B cell (primary cell): ENCODE results near the gene GPA33. TPM values are rescaled to one million over a fixed set of nuclear protein-coding genes. Genes with fewer than 3 reads are reported as not detected.

Experiments used
- ATAC-seq: fragments of 200-7000 bp; cut with Tn5 transposase; one replicate; pipeline ENCODE4 v1.10.0; 2021; ENCODE audit warnings: low read depth, mild to moderate bottlenecking, moderate number of reproducible peaks, moderate library complexity
- CTCF ChIA-PET: fragments of 350-600 bp; sonication (Branson Sonifier 250); formaldehyde crosslinking; loops from one replicate; lab custom pipeline; 2021; ENCODE audit warnings: antibody characterized with exemption, inconsistent platforms; lab: Charles Lee
- POLR2A ChIA-PET: fragments of 350-600 bp; sonication (Branson Sonifier 250); formaldehyde crosslinking; loops from one replicate; lab custom pipeline; 2021; ENCODE audit warnings: antibody characterized with exemption; lab: Charles Lee
- DNase-seq: peaks from one replicate; pipeline ENCODE4 v3.0.0; 2013
- H2AFZ ChIP-seq: 2 replicates; pipeline ENCODE4 v1.6.1; 2012; ENCODE audit warnings: mild to moderate bottlenecking, low read depth, low read length; ENCODE audit not compliant: insufficient read depth, poor library complexity, severe bottlenecking
- H3K27ac ChIP-seq, 2 donors: 1 replicate in 1 of 2; 2 replicates in 1 of 2; pipeline ENCODE4 v1.5.1; 2012 to 2013; ENCODE audit warnings: low read length in 2 of 2, mild to moderate bottlenecking in 2 of 2, moderate library complexity in 1 of 2
- H3K27me3 ChIP-seq, 4 experiments: fragments of 200-600 bp in 1 of 4; sonication (generic) in 1 of 4; replicated peaks in 1 of 4; 1 replicate in 2 of 4; 2 replicates in 2 of 4; pipeline versions ENCODE4 v1.6.1 to v1.7.0; 2013 to 2016; ENCODE audit warnings: low read length in 3 of 4, mild to moderate bottlenecking in 2 of 4, mixed read lengths in 1 of 4, moderate library complexity in 1 of 4; ENCODE audit not compliant: insufficient read depth in 4 of 4, control insufficient read depth in 3 of 4; ENCODE audit errors: control extremely low read depth in 1 of 4
- H3K36me3 ChIP-seq, 2 experiments: replicated peaks in 1 of 2; 1 replicate in 1 of 2; 2 replicates in 1 of 2; pipeline versions ENCODE4 v1.6.1 to v1.7.1; 2013; ENCODE audit warnings: low read length in 1 of 2; ENCODE audit not compliant: insufficient read depth in 2 of 2, control insufficient read depth in 1 of 2; ENCODE audit errors: control extremely low read depth in 1 of 2, extremely low read depth in 1 of 2
- H3K4me1 ChIP-seq, 2 donors: fragments of 200-600 bp in 1 of 2; sonication (generic) in 1 of 2; 1 replicate in 1 of 2; 2 replicates in 1 of 2; pipeline versions ENCODE4 v1.5.1 to v1.6.1; 2013 to 2017; ENCODE audit warnings: low read length in 2 of 2; ENCODE audit not compliant: control insufficient read depth in 2 of 2, insufficient read depth in 2 of 2
- H3K4me2 ChIP-seq: replicated peaks from 2 replicates; pipeline ENCODE3; 2012; ENCODE audit warnings: mild to moderate bottlenecking, low read depth, low read length; ENCODE audit not compliant: poor library complexity, severe bottlenecking
- H3K4me3 ChIP-seq, 5 experiments: fragments of 200-600 bp in 1 of 5; sonication (generic) in 1 of 5; 1 replicate in 3 of 5; 2 replicates in 2 of 5; pipeline versions ENCODE4 v1.5.1 to v1.7.0; 2011 to 2016; ENCODE audit warnings: low read length in 4 of 5, mild to moderate bottlenecking in 4 of 5, low read depth in 2 of 5, control low read depth in 1 of 5, moderate library complexity in 1 of 5; ENCODE audit not compliant: insufficient read depth in 1 of 5; ENCODE audit errors: control extremely low read depth in 1 of 5, extremely low read depth in 1 of 5
- H3K79me2 ChIP-seq: fragments of 200-600 bp; sonication (generic); one replicate; pipeline ENCODE4 v1.6.0; 2016; ENCODE audit warnings: low read length; ENCODE audit not compliant: control insufficient read depth, insufficient read depth
- H3K9ac ChIP-seq: fragments of 200-600 bp; sonication (generic); 2 replicates; pipeline ENCODE4 v1.6.1; 2017; ENCODE audit warnings: mild to moderate bottlenecking, low read length, moderate library complexity
- H3K9me3 ChIP-seq, 3 donors: one replicate each; pipeline versions ENCODE4 v1.6.1 to v1.7.1; 2013; ENCODE audit warnings: low read length in 2 of 3; ENCODE audit not compliant: control insufficient read depth in 2 of 3, insufficient read depth in 1 of 3; ENCODE audit errors: control extremely low read depth in 1 of 3
- H4K20me1 ChIP-seq: 2 replicates; pipeline ENCODE4 v1.6.0; 2012; ENCODE audit warnings: mild to moderate bottlenecking, low read length; ENCODE audit not compliant: insufficient read depth, control insufficient read depth, poor library complexity, severe bottlenecking
- H3K27ac Mint-ChIP-seq: one replicate; pipeline ENCODE4 v1.8.0; 2021; ENCODE audit warnings: mixed read lengths
- H3K27me3 Mint-ChIP-seq: one replicate; pipeline ENCODE4 v1.8.0; 2021; ENCODE audit warnings: mixed read lengths
- H3K4me1 Mint-ChIP-seq: one replicate; pipeline ENCODE4 v1.8.0; 2021; ENCODE audit warnings: mixed read lengths
- H3K4me3 Mint-ChIP-seq: one replicate; pipeline ENCODE4 v1.8.0; 2021; ENCODE audit warnings: mixed read lengths
- H3K9me3 Mint-ChIP-seq: one replicate; pipeline ENCODE4 v1.8.0; 2022; ENCODE audit warnings: mixed read lengths; ENCODE audit not compliant: insufficient read depth
- CTCF ChIP-seq: fragments of 200-600 bp; IDR thresholded peaks from one replicate; pipeline ENCODE4 v1.8.0; 2022; ENCODE audit warnings: antibody characterized with exemption, mild to moderate bottlenecking
- EZH2 ChIP-seq: IDR thresholded peaks from 2 replicates; pipeline ENCODE4 v1.6.1; 2012; ENCODE audit warnings: borderline replicate concordance, low read depth, mild to moderate bottlenecking, moderate library complexity, low read length; ENCODE audit not compliant: insufficient read depth, poor library complexity, severe bottlenecking
- WGBS: methylation state at CpG from one replicate; pipeline ENCODE4 v1.1.5; 2013; ENCODE audit warnings: missing lambda C conversion rate; ENCODE audit not compliant: insufficient coverage; 5-methylcytosine and 5-hydroxymethylcytosine counted together
- intact Hi-C: fragments of 100-400 bp; cut with micrococcal nuclease; formaldehyde crosslinking; loops from one replicate; pipeline ENCODE4 v1.10.0; 2022
- polyA plus RNA-seq: library from polyadenylated mRNA; depleted of rRNA; stranded (reverse); fragments of >200 nt; gene quantifications from 2 replicates; pipeline ENCODE4 v1.2.3, GENCODE V29; 2012
- total RNA-seq, 2 donors: library from RNA; stranded (reverse); fragments of 120-200 nt in 1 of 2; gene quantifications; 1 replicate in 1 of 2; 2 replicates in 1 of 2; pipeline versions ENCODE4 v1.2.3 to v1.2.4, GENCODE V29; 2013 to 2022

The GPA33 gene
- total and polyA plus RNA-seq, 2 donors (not counting 1 experiment from before 2014, with no cell fraction given): 0.91 to 2.4 TPM

GRCh38 chr1:167016100-167016750, 74.0 kb downstream of the GPA33 start:
- H3K4me1 ChIP-seq: no peaks in the 10 kb centered on the region
- H3K4me1 Mint-ChIP-seq: no peaks in the 10 kb centered on the region
- no peak overlapping the region for H3K4me3 ChIP-seq
- H3K27ac ChIP-seq: no peak overlapping the region
- H3K79me2 ChIP-seq: no peaks in the 10 kb centered on the region
- H3K27me3 Mint-ChIP-seq: peaks cover 22% of the 10 kb centered on the region
- CTCF ChIA-PET: no interaction called here
- POLR2A ChIA-PET: no interaction called here
- H3K36me3 ChIP-seq: no peaks in the 10 kb centered on the region
- no peak overlapping the region for H2AFZ ChIP-seq
- H3K27me3 ChIP-seq: peaks cover 0 to 8% (median 2%) of the 10 kb centered on the region in 4 experiments
- no peaks in the 10 kb centered on the region for H3K9me3 ChIP-seq
- no peak overlapping the region for H3K9ac ChIP-seq
- no CpG with 5 or more reads among the region's 6 CpGs for WGBS
- intact Hi-C loops: no loop called here
- TF ChIP-seq CTCF (no peak), EZH2 (no peak)
- no peak for ATAC-seq
- no peak overlapping the region for H3K4me2 ChIP-seq
- DNase-seq: no peak
- no peak overlapping the region for H3K4me3 Mint-ChIP-seq
- H4K20me1 ChIP-seq: no peaks in the 10 kb centered on the region
- H3K27ac Mint-ChIP-seq: no peak overlapping the region
- H3K9me3 Mint-ChIP-seq: no peaks in the 10 kb centered on the region

GRCh38 chr1:167013108-167013929, 76.9 kb downstream of the GPA33 start:
- CTCF ChIA-PET: no interaction called here
- Histone ChIP-seq H3K9me3 (no peaks in the 10 kb centered on the region), H4K20me1 (no peaks in the 10 kb centered on the region), H3K9ac (no peak overlapping the region), H3K79me2 (no peaks in the 10 kb centered on the region), H3K4me2 (no peak overlapping the region), H3K36me3 (no peaks in the 10 kb centered on the region), H2AFZ (no peak overlapping the region), H3K4me1 (no peaks in the 10 kb centered on the region), H3K4me3 (no peak overlapping the region), H3K27me3 (peaks cover 0 to 8% (median 2%) of the 10 kb centered on the region in 4 experiments), H3K27ac (no peak overlapping the region)
- no peak for TF ChIP-seq CTCF
- no peak for TF ChIP-seq EZH2
- POLR2A ChIA-PET: no interaction called here
- WGBS: 100% methylated on average over 3 of the region's 8 CpGs
- ATAC-seq (no peak), DNase-seq (no peak)
- Mint-ChIP-seq H3K4me1 (no peaks in the 10 kb centered on the region), H3K27me3 (peaks cover 29% of the 10 kb centered on the region), H3K4me3 (no peak overlapping the region), H3K27ac (no peak overlapping the region), H3K9me3 (no peaks in the 10 kb centered on the region)
- intact Hi-C loops: no loop called here
